ENCODE data around the gene HOXB4.
A peak's percentile ranks its signal among the peaks of the same experiment; 100 is the strongest.
"Not testable (repeated sequence)": the region's sequence is repeated elsewhere in the genome, so short reads cannot be mapped to it uniquely, and the experiment has no call there.

The HOXB4 gene

GRCh38 chr17:48544349-48545021 is 33.7 kb downstream of the HOXB4 start:
- DNase-seq, result peak; percentile 34

- peak; percentile 61 for DNase-seq
Measured at GRCh38 chr17:48543854-48544348, 34.2 kb downstream of the HOXB4 start.

DNA sequence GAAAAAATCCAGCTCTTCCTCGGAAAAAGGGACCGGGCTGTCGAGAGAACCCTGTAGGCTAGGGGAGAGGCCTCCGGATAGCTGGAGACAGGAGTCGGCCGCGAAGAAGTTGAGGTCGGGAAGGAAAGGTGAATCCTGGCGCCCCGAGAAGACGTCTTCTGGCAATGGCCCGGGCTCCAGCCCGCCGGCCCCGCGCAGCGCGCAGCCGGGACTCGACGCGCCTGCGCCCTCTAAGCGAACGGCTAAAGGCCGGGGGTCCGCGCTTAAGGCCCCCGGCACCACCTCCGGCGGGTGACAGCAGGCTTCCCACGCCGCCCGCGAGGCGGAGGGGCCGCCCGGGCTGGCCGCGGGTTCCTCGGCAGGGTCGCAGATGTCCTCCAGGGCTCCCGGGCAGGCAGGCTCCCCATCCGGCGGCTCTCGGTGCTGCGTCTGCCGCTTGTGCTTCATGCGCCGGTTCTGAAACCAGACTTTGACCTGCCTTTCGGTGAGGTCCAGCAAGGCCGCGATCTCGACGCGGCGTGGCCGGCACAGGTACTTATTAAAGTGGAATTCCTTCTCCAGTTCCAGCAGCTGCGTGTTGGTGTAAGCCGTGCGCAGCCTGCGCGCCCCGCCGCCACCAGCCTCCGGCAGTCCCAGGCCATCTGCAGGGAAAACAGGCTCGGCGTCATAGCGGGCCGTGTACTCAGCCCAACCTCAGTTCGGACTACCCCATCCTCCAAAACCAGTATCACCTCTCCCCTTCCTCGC is 34.9 kb downstream of the HOXB4 start:
- DNase-seq, result peak; percentile 85

DNA sequence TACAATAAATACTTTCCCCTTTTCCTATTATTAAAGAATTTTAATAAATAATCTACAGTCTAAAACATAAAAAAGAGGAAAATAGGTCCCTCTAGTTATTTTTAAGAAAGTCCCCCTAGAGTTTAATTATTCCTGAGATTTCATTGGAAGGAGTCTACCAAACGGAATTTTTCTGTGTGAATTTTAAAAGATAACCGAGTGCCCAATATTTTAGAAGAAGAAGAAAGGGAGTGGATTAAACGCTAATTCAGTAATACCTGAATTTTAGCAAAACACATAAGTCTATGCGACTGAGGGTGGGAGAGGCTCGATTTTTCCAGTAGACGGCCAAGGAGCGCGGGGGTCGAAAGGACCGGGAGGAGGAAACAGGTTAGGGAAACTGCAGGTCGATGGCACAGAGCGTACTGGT is 35.4 kb downstream of the HOXB4 start:
- no peak for DNase-seq

DNA sequence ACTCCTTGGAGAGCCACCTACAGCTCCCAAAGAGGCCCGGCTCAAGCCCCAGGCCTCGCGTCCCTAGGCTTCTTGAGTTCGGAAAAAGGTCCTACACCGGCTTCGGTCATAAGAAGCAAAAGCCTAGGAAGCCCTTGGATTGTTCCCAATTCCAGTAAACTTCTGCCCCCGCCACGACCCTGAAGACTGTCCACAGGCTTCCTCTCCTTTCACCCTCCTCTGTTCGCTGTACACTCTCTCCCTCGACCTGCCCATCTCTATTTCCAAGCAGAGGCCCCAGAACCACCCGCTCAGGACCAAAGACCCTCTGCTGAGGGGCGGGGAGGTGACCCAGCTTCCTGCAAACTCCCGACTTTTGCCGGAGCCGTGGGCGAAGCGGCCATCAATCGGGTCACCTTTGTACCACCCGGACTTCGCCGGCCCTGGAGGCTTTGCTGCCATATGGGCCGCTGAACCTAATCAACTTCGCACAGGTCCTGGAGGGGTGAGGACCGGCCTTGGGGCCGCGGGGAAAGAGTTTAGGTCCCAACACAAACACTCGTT is 36.0 kb downstream of the HOXB4 start:
- peak; percentile 70 for DNase-seq

DNA sequence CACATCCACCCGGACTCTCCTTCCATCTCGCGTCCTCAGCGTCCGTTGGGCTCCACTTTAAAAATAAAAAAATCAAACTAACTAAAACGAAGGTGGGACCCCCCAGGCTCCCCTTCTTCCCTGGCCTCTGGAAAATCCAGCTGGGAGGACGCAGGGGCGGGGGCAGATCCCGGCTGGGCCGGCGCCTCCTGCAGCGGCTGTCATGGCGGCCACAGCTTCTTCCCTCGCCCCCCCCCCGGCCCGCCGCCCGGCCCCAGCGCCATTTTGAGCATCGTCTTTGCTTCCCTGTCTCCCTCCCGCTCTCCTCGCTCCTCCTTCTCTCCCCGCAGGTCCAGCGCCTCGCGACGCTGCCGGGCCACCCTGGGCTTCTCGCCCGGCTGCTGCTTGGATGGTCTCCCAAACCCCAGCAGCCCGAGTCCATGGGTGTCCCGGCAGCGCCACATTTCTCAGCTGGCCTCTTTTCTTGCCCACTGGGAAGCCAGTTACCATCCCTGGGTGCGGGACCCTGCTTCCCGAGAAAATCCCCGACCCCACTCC is 36.5 kb downstream of the HOXB4 start:
- no peak for DNase-seq

- DNase-seq, result peak; percentile 65
Measured at GRCh38 chr17:48541036-48541576, 37.0 kb downstream of the HOXB4 start.

DNA sequence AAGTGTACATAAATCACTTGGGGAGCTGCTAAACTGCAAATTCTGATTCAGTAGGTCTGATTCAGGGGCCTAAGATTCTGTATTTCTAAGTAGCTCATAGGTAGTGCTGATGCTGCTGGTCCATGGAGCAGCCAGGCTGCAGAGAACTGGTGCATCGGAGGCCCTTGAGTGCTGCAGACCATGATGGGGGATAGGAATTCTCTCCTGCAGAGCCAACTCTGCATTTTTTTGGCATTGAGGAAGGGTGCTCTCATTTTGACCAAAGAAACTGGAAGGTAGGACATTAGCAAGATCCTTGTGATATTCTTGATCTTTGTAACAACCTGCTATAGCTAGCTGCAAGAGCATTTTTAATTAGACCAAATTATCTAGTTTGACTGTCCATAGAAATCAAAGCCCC is 37.9 kb downstream of the HOXB4 start:
- DNase-seq, result no peak

DNA sequence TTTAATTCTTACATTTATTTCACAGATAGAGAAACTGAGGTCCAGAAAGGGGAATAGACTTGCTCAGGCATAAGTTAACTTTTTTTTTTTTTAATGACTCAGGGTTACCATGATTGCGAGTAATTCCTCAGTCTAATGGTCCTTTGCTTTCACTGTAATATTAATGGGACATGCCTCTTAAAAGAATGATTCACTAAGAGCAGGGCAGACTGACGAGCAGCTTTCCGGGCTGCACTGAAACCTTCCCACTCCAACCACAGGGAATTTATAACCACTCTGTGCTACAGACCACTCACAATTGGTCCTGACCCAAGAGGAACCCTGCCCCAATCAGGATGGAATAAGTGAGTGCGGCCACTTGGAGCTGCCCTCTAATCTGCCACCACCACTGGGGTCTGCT is 39.0 kb downstream of the HOXB4 start:
- DNase-seq, result no peak

DNA sequence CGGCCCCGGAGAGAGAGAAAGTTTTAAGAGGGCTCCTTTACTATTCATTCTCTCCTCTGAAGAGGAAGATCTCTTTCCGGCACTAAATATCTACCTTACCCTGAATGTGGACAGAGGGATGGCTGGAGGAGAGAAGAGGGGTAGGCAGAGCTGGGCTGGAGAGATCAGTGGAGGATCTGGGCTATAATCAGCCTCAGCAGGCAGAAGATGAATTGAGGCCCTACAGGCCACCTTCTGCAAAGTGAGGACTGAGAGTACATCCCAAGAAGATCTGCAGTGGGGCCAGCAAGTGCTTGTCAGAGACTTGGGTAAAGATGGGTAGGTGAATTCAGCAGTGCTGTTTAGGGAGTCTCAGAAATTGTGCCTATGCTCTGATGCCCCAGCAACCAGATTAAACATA is 40.8 kb downstream of the HOXB4 start:
- no peak for DNase-seq

- not testable (repeated sequence) for DNase-seq
Measured at GRCh38 chr17:48535793-48536559, 42.2 kb downstream of the HOXB4 start.

DNA sequence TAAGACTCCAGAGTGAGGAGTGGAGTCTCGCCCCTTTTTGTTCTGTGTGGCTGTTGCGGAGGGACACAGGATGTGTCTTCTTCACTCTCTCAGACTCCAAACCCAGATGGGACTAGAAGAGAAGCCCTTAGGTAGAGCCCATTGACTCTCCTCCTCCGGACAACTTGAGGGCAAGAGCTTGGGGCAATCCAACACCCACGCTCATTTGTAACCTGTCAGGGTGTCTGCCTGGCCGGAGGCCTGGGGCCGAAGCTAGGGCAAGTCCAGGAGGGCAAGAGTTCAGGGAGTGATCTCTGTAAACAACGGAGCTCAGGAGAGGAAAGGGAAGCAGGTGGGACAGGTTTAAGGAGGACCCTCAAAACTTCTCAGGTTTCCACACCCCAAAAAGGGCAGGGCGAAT is 45.9 kb downstream of the HOXB4 start:
- DNase-seq, result no peak

- DNase-seq, result no peak
Measured at GRCh38 chr17:48530887-48531272, 47.3 kb downstream of the HOXB4 start, which contains the start of gene HOXB1. TSS of gene HOXB1 (minus strand) at chr17:48531011. CDS start at chr17:48530904, 107 bp downstream.

- DNase-seq, result peak; percentile 37
Measured at GRCh38 chr17:48530208-48530886, 47.8 kb downstream of the HOXB4 start.

DNA sequence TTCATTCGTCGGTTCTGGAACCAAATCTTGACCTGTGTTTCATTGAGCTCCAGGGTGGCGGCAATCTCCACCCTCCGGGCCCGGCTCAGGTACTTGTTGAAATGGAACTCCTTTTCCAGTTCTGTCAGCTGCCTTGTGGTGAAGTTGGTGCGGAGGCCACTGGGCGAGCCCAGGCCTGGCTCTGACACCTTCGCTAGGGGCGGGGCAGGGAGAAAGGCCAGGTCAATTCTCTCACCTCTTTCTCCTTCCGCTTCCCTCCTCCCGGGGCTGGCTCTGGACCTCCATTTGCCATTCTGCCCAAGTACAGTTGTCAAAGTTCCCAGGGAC is 48.5 kb downstream of the HOXB4 start:
- DNase-seq, result no peak

GRCh38 chr17:48528936-48529682 is 49.0 kb downstream of the HOXB4 start:
- no peak for DNase-seq

GRCh38 chr17:48528153-48528935 is 49.8 kb downstream of the HOXB4 start:
- peak; percentile 17 for DNase-seq

GRCh38 chr17:48527547-48527932 is 50.6 kb downstream of the HOXB4 start:
- peak; percentile 30 for DNase-seq

- DNase-seq, result peak; percentile 45
Measured at GRCh38 chr17:48526608-48527546, 51.3 kb downstream of the HOXB4 start.
